ENCODE measurements around the gene G3BP1. TPM values are rescaled to one million over a fixed set of nuclear protein-coding genes. Genes with fewer than 3 reads are reported as not detected.

The G3BP1 gene
- total RNA-seq, 4 donors from 2014 or later = 35.4 to 88.6 (median 66.7) TPM

DNA sequence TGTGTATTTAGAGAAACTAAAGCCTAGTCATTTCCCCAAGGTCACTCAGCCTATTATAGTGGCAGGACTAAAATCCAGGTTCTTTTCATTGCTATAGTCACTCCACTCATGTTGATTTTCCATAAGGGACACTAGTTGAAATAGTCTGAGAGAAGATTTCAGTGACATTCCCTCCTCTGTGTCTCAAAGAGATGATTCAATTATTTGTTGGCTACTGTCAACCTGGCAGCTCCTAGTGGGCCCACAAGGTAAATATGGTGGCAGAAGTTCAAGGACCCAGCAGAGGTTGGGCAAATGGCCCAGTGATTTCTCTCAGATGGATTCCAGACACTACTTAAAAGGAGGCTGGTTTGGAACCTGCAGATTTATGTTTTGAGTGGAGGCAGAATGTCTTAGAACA, 48.1 kb downstream of the G3BP1 start:
- Histone ChIP-seq H3K9me3 (no peaks in the 10 kb centered on the region), H3K4me1 (peaks cover 0 to 5% (median 1%) of the 10 kb centered on the region in 4 donors), H3K36me3 (no peaks in the 10 kb centered on the region), H3K27me3 (no peaks in the 10 kb centered on the region), H3K27ac (no peak overlapping the region), H3K4me3 (no peak overlapping the region)
- no peak for TF ChIP-seq POLR2AphosphoS5 (IDR thresholded peaks at IDR 0.05)
- no peak for TF ChIP-seq POLR2A (IDR thresholded peaks at IDR 0.05)
- no peak for TF ChIP-seq EP300 (IDR thresholded peaks at IDR 0.05; ENCODE audit: low read depth)
- TF ChIP-seq, protein P1, sequence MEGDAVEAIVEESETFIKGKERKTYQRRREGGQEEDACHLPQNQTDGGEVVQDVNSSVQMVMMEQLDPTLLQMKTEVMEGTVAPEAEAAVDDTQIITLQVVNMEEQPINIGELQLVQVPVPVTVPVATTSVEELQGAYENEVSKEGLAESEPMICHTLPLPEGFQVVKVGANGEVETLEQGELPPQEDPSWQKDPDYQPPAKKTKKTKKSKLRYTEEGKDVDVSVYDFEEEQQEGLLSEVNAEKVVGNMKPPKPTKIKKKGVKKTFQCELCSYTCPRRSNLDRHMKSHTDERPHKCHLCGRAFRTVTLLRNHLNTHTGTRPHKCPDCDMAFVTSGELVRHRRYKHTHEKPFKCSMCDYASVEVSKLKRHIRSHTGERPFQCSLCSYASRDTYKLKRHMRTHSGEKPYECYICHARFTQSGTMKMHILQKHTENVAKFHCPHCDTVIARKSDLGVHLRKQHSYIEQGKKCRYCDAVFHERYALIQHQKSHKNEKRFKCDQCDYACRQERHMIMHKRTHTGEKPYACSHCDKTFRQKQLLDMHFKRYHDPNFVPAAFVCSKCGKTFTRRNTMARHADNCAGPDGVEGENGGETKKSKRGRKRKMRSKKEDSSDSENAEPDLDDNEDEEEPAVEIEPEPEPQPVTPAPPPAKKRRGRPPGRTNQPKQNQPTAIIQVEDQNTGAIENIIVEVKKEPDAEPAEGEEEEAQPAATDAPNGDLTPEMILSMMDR (IDR thresholded peaks at IDR 0.05) = no peak
- in situ Hi-C loops (cut with MboI; ENCODE audit: low pct_ligation_motif_present in 1 of 4, low pct_unique_long_range_greater_than_20kb in 1 of 4, low sequenced_read_pairs in 3 of 4) (loop anchor here in 2 of 4 donors (10.0 kb wide), 2 partner anchors 325 to 685 kb away; no protein-coding TSS in a partner anchor), intact Hi-C loops (cut with DNase I; ENCODE audit: low total_unique reads) (loop anchor here (2.0 to 10.0 kb wide), 2 partner anchors 71 to 325 kb away; no protein-coding TSS in a partner anchor)
- no peak for DNase-seq

- 72 to 93% methylated on average over 3 of the region's 3 CpGs for WGBS, 2 donors (ENCODE audit: low coverage in 1 of 2)
- intact Hi-C loops (cut with DNase I; ENCODE audit: low total_unique reads) (loop anchor here (10.0 kb wide), 1 partner anchor 325 kb away; no protein-coding TSS in a partner anchor), in situ Hi-C loops (cut with MboI; ENCODE audit: low pct_ligation_motif_present in 1 of 4, low pct_unique_long_range_greater_than_20kb in 1 of 4, low sequenced_read_pairs in 3 of 4) (loop anchor here in 2 of 4 donors (10.0 kb wide), 2 partner anchors 325 to 685 kb away; no protein-coding TSS in a partner anchor)
- Histone ChIP-seq H3K4me1 (peaks cover 0 to 5% (median 1%) of the 10 kb centered on the region in 4 donors), H3K4me3 (no peak overlapping the region), H3K27me3 (no peaks in the 10 kb centered on the region), H3K9me3 (no peaks in the 10 kb centered on the region), H3K27ac (no peak overlapping the region), H3K36me3 (no peaks in the 10 kb centered on the region)
- TF ChIP-seq, protein P1 (IDR thresholded peaks at IDR 0.05) = no peak
- TF ChIP-seq EP300 (IDR thresholded peaks at IDR 0.05; ENCODE audit: low read depth) = no peak
- no peak for TF ChIP-seq POLR2AphosphoS5 (IDR thresholded peaks at IDR 0.05)
- TF ChIP-seq POLR2A (IDR thresholded peaks at IDR 0.05) = no peak
- no peak for DNase-seq
Observed at GRCh38 chr5:151820271-151820670, 48.5 kb downstream of the G3BP1 start.

- Histone ChIP-seq H3K27me3 (no peaks in the 10 kb centered on the region), H3K9me3 (no peaks in the 10 kb centered on the region), H3K4me1 (peaks cover 0 to 5% (median 1%) of the 10 kb centered on the region in 4 donors), H3K27ac (no peak overlapping the region), H3K4me3 (no peak overlapping the region), H3K36me3 (no peaks in the 10 kb centered on the region)
- intact Hi-C loops (cut with DNase I; ENCODE audit: low total_unique reads) = loop anchor here (10.0 kb wide), 1 partner anchor 324 kb away; no protein-coding TSS in a partner anchor
- no peak for TF ChIP-seq POLR2A (IDR thresholded peaks at IDR 0.05)
- TF ChIP-seq POLR2AphosphoS5 (IDR thresholded peaks at IDR 0.05) = no peak
- TF ChIP-seq, protein P1 (IDR thresholded peaks at IDR 0.05) = no peak
- TF ChIP-seq EP300 (IDR thresholded peaks at IDR 0.05; ENCODE audit: low read depth) = no peak
- DNase-seq = peak; percentile 15
- in situ Hi-C loops (cut with MboI; ENCODE audit: low pct_ligation_motif_present in 1 of 4, low pct_unique_long_range_greater_than_20kb in 1 of 4, low sequenced_read_pairs in 3 of 4) = loop anchor here in 2 of 4 donors (10.0 kb wide), 2 partner anchors 324 to 684 kb away; no protein-coding TSS in a partner anchor
- 41% methylated on average over 1 of the region's 1 CpG; no CpG with 5 or more reads in 1 of the 2 donors for WGBS, 2 donors (ENCODE audit: low coverage in 1 of 2)
Observed at GRCh38 chr5:151820903-151821302, 49.1 kb downstream of the G3BP1 start.

GRCh38 chr5:151822141-151822540, 50.4 kb downstream of the G3BP1 start:
- TF ChIP-seq, protein P1 (IDR thresholded peaks at IDR 0.05) = no peak
- TF ChIP-seq POLR2AphosphoS5 (IDR thresholded peaks at IDR 0.05) (no peak), POLR2A (IDR thresholded peaks at IDR 0.05) (no peak)
- 96 to 100% methylated on average over 3 to 4 of the region's 4 CpGs for WGBS, 2 donors (ENCODE audit: low coverage in 1 of 2)
- Histone ChIP-seq H3K4me3 (no peak overlapping the region), H3K27ac (no peak overlapping the region), H3K9me3 (no peaks in the 10 kb centered on the region), H3K27me3 (no peaks in the 10 kb centered on the region), H3K36me3 (no peaks in the 10 kb centered on the region), H3K4me1 (peaks cover 0 to 5% (median 1%) of the 10 kb centered on the region in 4 donors)
- in situ Hi-C loops (cut with MboI; ENCODE audit: low pct_ligation_motif_present in 1 of 4, low pct_unique_long_range_greater_than_20kb in 1 of 4, low sequenced_read_pairs in 3 of 4) = loop anchor here in 2 of 4 donors (10.0 kb wide), 2 partner anchors 323 to 683 kb away; no protein-coding TSS in a partner anchor
- intact Hi-C loops (cut with DNase I; ENCODE audit: low total_unique reads) = loop anchor here (10.0 kb wide), 1 partner anchor 323 kb away; no protein-coding TSS in a partner anchor
- no peak for DNase-seq
